Endothelial cell of umbilical vein (primary cell): Measurements from ENCODE around the gene LAMC2. TPM values are rescaled to one million over a fixed set of nuclear protein-coding genes. Genes with fewer than 3 reads are reported as not detected.

ENCODE experiments used
- BruUV-seq: library from RNA; stranded (reverse); fragments of 400-500 nt; replicated peaks from 2 replicates; lab custom pipeline; 2021; lab: Mats Ljungman, UMichigan
- CTCF ChIA-PET: fragments of 300-600, 350-600 bp; sonication (Branson Sonifier 250); formaldehyde crosslinking; loops from one replicate; lab custom pipeline; 2021; ENCODE audit warnings: antibody characterized with exemption, inconsistent platforms; lab: Charles Lee
- POLR2A ChIA-PET: fragments of 300-600, 350-600 bp; sonication (Branson Sonifier 250); formaldehyde crosslinking; loops from one replicate; lab custom pipeline; 2021; ENCODE audit warnings: antibody characterized with exemption, inconsistent platforms; lab: Charles Lee
- DNase-seq: peaks from one replicate; pipeline ENCODE4 v3.0.0-alpha.2; 2011; ENCODE audit warnings: low read depth, low spot score
- FAIRE-seq: peaks from 2 replicates; lab custom pipeline; 2011; peaks lifted over from hg19 to GRCh38; lab: Jason Lieb, UNC
- H2AFZ ChIP-seq: 2 replicates; pipeline ENCODE4 v1.6.0; 2012; ENCODE audit warnings: low read depth, low read length, control low read depth, inconsistent platforms
- H3K27ac ChIP-seq: 2 replicates; pipeline ENCODE4 v1.5.1; 2011; ENCODE audit warnings: low read depth, mild to moderate bottlenecking, control low read depth, low read length, moderate library complexity; ENCODE audit not compliant: insufficient read depth
- H3K27me3 ChIP-seq, 2 experiments: 2 replicates each; pipeline versions ENCODE4 v1.6.0 to v1.6.1; 2011; ENCODE audit warnings: low read length in 2 of 2, mixed read lengths in 1 of 2; ENCODE audit not compliant: control insufficient read depth in 2 of 2, insufficient read depth in 2 of 2
- H3K36me3 ChIP-seq, 2 experiments: 2 replicates in 1 of 2; 3 replicates in 1 of 2; pipeline ENCODE4 v1.5.1; 2011; ENCODE audit warnings: low read length in 2 of 2, mild to moderate bottlenecking in 1 of 2, moderate library complexity in 1 of 2; ENCODE audit not compliant: control insufficient read depth in 2 of 2, insufficient read depth in 2 of 2; ENCODE audit errors: extremely low read depth in 1 of 2
- H3K4me1 ChIP-seq: 3 replicates; pipeline ENCODE4 v1.5.1; 2011; ENCODE audit warnings: mild to moderate bottlenecking, low read length; ENCODE audit not compliant: control insufficient read depth, insufficient read depth; ENCODE audit errors: extremely low read depth
- H3K4me2 ChIP-seq: 2 replicates; pipeline ENCODE4 v1.6.1; 2011; ENCODE audit warnings: low read length, control low read depth, mixed read lengths; ENCODE audit not compliant: insufficient read depth
- H3K4me3 ChIP-seq, 3 experiments: fragments of 200-600 bp in 1 of 3; sonication (generic), shearing (Covaris generic) in 1 of 3; replicated peaks in 1 of 3; 2 replicates each; pipeline ENCODE4 v1.5.1; 2011 to 2016; ENCODE audit warnings: control low read depth in 3 of 3, low read length in 3 of 3, mild to moderate bottlenecking in 2 of 3, inconsistent platforms in 1 of 3, low read depth in 1 of 3, moderate library complexity in 1 of 3; ENCODE audit not compliant: insufficient read depth in 1 of 3
- H3K79me2 ChIP-seq: 2 replicates; pipeline ENCODE4 v1.6.0; 2012; ENCODE audit warnings: low read length, inconsistent platforms; ENCODE audit not compliant: control insufficient read depth, insufficient read depth
- H3K9ac ChIP-seq: replicated peaks from 2 replicates; pipeline ENCODE3; 2011; ENCODE audit warnings: low read length, control low read depth; ENCODE audit not compliant: insufficient read depth; ENCODE audit errors: extremely low read depth
- H3K9me1 ChIP-seq: replicated peaks from 3 replicates; pipeline ENCODE4 v1.6.0; 2011; ENCODE audit warnings: mild to moderate bottlenecking, low read length; ENCODE audit not compliant: control insufficient read depth, insufficient read depth; ENCODE audit errors: extremely low read depth
- H3K9me3 ChIP-seq: replicated peaks from 2 replicates; pipeline ENCODE4 v1.5.1; 2012; ENCODE audit warnings: low read length, inconsistent platforms; ENCODE audit not compliant: control insufficient read depth, insufficient read depth
- H4K20me1 ChIP-seq: replicated peaks from 2 replicates; pipeline ENCODE3; 2011; ENCODE audit warnings: mild to moderate bottlenecking, low read length; ENCODE audit not compliant: control insufficient read depth, insufficient read depth; ENCODE audit errors: extremely low read depth
- EZH2 ChIP-seq: IDR thresholded peaks from 2 replicates; pipeline ENCODE4 v1.6.1; 2012; ENCODE audit warnings: borderline replicate concordance, low read depth, mild to moderate bottlenecking, moderate library complexity, low read length, inconsistent platforms; ENCODE audit not compliant: severe bottlenecking
- FOS ChIP-seq: IDR thresholded peaks from 2 replicates; pipeline ENCODE4 v1.6.1; 2011; ENCODE audit warnings: mild to moderate bottlenecking, low read length, moderate library complexity, borderline replicate concordance; ENCODE audit not compliant: insufficient read depth
- GATA2 ChIP-seq: IDR thresholded peaks from 2 replicates; pipeline ENCODE4 v1.7.0; 2011; ENCODE audit warnings: low read depth, mild to moderate bottlenecking, moderate library complexity, mixed read lengths, low read length; ENCODE audit not compliant: insufficient read length, insufficient read depth
- JUN ChIP-seq: IDR thresholded peaks from 2 replicates; pipeline ENCODE4 v1.6.1; 2011; ENCODE audit warnings: borderline replicate concordance, low read depth; ENCODE audit not compliant: insufficient read length, insufficient read depth
- MYC ChIP-seq: IDR thresholded peaks from one replicate; pipeline ENCODE4 v1.6.1; 2011; ENCODE audit warnings: mild to moderate bottlenecking, low read depth, low read length
- POLR2A ChIP-seq: IDR thresholded peaks from 2 replicates; pipeline ENCODE4 v1.6.1; 2012; ENCODE audit warnings: low read depth, mild to moderate bottlenecking, control low read depth, low read length
- POLR2AphosphoS5 ChIP-seq: IDR thresholded peaks from 2 replicates; pipeline ENCODE4 v1.6.1; 2012; ENCODE audit warnings: low read depth, mild to moderate bottlenecking, control low read depth, low read length, moderate library complexity; ENCODE audit not compliant: insufficient read depth
- dilution Hi-C: fragments of 300-500 bp; cut with MboI; formaldehyde crosslinking; loops from one replicate; pipeline ENCODE4 v1.15.0; 2019; ENCODE audit warnings: low sequenced_read_pairs; ENCODE audit not compliant: extremely low pct_ligation_motif_present
- intact Hi-C: fragments of 100-400 bp; cut with micrococcal nuclease; formaldehyde crosslinking; loops from one replicate; pipeline ENCODE4 v1.10.0; 2022
- polyA plus RNA-seq, 4 experiments: library from polyadenylated mRNA; depleted of rRNA in 3 of 4; stranded (reverse) in 3 of 4; unstranded in 1 of 4; fragments of >200 nt; gene quantifications; 2 replicates each; pipeline versions ENCODE4 v1.2.1 to v1.2.3, GENCODE V29; 2011 to 2012; ENCODE audit warnings: missing spikeins in 1 of 4
- total RNA-seq: library from RNA; stranded (reverse); gene quantifications from 2 replicates; pipeline ENCODE4 v1.2.3, GENCODE V29; 2021
- TF ChIP-seq, protein P1 (sequence below), 2 donors: IDR thresholded peaks; 1 replicate in 1 of 2; 2 replicates in 1 of 2; pipeline ENCODE4 v1.5.1; 2011; ENCODE audit warnings: low read length in 2 of 2, mild to moderate bottlenecking in 2 of 2, moderate library complexity in 2 of 2, control low read depth in 1 of 2, inconsistent platforms in 1 of 2, low read depth in 1 of 2; ENCODE audit not compliant: insufficient read depth in 1 of 2; ENCODE audit errors: extremely low read depth in 1 of 2

LAMC2 gene
- total and polyA plus RNA-seq, 2 donors (not counting 3 experiments of a cell fraction or from before 2014, with no cell fraction given), result 0.23 to 0.82 TPM

- no peak overlapping the region for H3K4me3 ChIP-seq
- FAIRE-seq (no peak), DNase-seq (no peak)
- no peaks in the 10 kb centered on the region for H3K4me1 ChIP-seq
- H3K27me3 ChIP-seq, result peaks cover 0 to 2% of the 10 kb centered on the region in 2 experiments
- dilution Hi-C loops, result no loop called here
- no peak overlapping the region for H3K9ac ChIP-seq
- H3K9me3 ChIP-seq, result no peaks in the 10 kb centered on the region
- no peaks in the 10 kb centered on the region for H3K79me2 ChIP-seq
- no peaks in the 10 kb centered on the region for H4K20me1 ChIP-seq
- POLR2A ChIA-PET, result no interaction called here
- no peak overlapping the region for H3K27ac ChIP-seq
- CTCF ChIA-PET, result interaction anchor here (1.1 to 2.6 kb wide), 5 partner anchors 10 to 247 kb away, joined by 4 to 8 read pairs (median 5); no protein-coding TSS in a partner anchor
- H3K9me1 ChIP-seq, result no peaks in the 10 kb centered on the region
- BruUV-seq, result no TSS peak
- peak overlapping the region; percentile 49 for H2AFZ ChIP-seq
- H3K4me2 ChIP-seq, result no peak overlapping the region
- no peak for TF ChIP-seq JUN
- peak; percentile 35 for TF ChIP-seq FOS
- intact Hi-C loops, result no loop called here
- H3K36me3 ChIP-seq, result no peaks in the 10 kb centered on the region
These were observed 23.6 kb downstream of the LAMC2 start for GRCh38 chr1:183209533-183210158.

DNA sequence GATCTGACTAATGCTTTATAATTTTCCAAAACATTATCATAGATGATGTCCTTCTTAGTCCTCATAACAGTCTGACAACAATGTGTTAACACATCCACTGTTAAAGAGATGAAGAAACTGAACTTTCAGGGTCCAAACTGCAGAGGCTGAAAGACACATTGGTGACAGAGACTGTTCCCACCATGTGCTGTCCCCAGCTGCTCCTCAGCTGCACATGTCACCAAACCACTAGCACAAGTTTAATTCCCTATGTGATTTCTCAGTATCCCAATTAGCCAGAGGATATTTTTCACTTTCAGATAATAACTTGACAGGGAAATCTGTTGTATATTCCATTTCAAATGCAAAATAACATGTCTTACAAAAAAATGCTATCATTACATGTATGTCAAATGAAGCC is 24.6 kb downstream of the LAMC2 start:
- peaks cover 0 to 5% of the 10 kb centered on the region in 2 experiments for H3K27me3 ChIP-seq
- BruUV-seq, result no TSS peak
- no peaks in the 10 kb centered on the region for H3K36me3 ChIP-seq
- H3K4me2 ChIP-seq, result no peak overlapping the region
- H2AFZ ChIP-seq, result no peak overlapping the region
- TF ChIP-seq GATA2 (no peak), POLR2A (no peak), MYC (no peak), FOS (no peak), EZH2 (no peak), POLR2AphosphoS5 (no peak), JUN (no peak)
- TF ChIP-seq, protein P1, sequence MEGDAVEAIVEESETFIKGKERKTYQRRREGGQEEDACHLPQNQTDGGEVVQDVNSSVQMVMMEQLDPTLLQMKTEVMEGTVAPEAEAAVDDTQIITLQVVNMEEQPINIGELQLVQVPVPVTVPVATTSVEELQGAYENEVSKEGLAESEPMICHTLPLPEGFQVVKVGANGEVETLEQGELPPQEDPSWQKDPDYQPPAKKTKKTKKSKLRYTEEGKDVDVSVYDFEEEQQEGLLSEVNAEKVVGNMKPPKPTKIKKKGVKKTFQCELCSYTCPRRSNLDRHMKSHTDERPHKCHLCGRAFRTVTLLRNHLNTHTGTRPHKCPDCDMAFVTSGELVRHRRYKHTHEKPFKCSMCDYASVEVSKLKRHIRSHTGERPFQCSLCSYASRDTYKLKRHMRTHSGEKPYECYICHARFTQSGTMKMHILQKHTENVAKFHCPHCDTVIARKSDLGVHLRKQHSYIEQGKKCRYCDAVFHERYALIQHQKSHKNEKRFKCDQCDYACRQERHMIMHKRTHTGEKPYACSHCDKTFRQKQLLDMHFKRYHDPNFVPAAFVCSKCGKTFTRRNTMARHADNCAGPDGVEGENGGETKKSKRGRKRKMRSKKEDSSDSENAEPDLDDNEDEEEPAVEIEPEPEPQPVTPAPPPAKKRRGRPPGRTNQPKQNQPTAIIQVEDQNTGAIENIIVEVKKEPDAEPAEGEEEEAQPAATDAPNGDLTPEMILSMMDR (IDR thresholded peaks at IDR 0.05; ENCODE audit: extremely low read depth in 1 of 2, insufficient read depth in 1 of 2, low read depth in 1 of 2, low read length in 2 of 2), result no peak
- no peak for FAIRE-seq
- dilution Hi-C loops, result no loop called here
- DNase-seq, result no peak
- H3K79me2 ChIP-seq, result no peaks in the 10 kb centered on the region
- ChIA-PET POLR2A (no interaction called here), CTCF (interaction anchor here (1.2 to 1.3 kb wide), 2 partner anchors 15 to 17 kb away, joined by 3 to 4 read pairs; no protein-coding TSS in a partner anchor)
- H3K9ac ChIP-seq, result no peak overlapping the region
- no peaks in the 10 kb centered on the region for H4K20me1 ChIP-seq
- H3K9me3 ChIP-seq, result no peaks in the 10 kb centered on the region
- H3K27ac ChIP-seq, result no peak overlapping the region
- H3K9me1 ChIP-seq, result no peaks in the 10 kb centered on the region
- intact Hi-C loops, result no loop called here
- H3K4me3 ChIP-seq, result no peak overlapping the region
- H3K4me1 ChIP-seq, result no peaks in the 10 kb centered on the region
